ENCODE data around the gene KISS1. TPM values are rescaled to one million over a fixed set of nuclear protein-coding genes. Genes with fewer than 3 reads are reported as not detected.

KISS1 gene
- total and polyA plus RNA-seq, 2 donors: 0.90 to 4.3 TPM

DNA sequence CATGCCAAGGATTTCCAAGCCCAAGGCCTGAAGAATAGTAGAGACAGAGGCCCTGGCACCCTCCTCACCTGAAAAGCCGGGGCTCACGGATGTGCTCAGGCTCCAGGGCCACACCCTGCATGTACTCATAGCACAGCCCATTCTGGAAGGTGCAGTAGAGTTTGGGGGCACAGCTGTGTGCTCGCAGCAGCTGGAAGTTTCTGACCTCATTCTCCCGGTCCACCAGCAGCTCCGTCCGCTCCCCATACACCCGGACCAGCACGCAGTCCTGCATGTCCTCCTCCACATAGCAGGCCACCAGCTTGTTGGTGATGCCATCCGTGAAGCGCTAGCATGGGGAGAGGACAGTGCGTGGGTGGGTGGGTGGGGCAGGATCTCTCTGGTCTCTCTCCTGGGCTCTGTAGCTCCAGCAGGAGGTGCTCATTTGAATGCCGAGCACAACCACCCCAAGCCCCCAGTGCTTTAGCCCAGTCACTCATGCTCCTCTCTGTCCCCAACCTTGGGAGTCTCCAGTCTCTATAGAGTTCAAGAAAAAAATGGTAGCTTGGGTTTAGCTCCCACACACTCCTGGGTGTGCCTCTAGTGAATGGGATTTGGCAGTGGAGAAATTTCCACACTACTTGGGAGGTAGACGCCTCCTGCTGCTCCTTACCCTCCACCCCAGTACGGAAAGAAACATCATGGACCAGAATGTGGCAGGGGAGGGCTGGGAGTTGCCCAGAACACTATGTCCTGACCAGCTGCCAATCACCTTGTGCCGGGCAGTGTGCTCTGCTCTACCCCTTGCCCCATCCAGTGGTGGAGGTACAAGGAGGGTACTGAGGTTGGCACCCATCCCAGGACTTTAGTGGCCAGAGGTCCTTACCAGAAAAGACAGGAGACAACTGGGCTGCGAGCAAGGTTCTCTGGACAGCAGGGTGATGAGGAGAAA is 46.4 kb downstream of the KISS1 start:
- Histone ChIP-seq H3K36me3 (ENCODE audit: control insufficient read depth in 2 of 2, insufficient read depth in 2 of 2, low read length in 1 of 2) (no peaks in the 10 kb centered on the region), H3K9me3 (ENCODE audit: control insufficient read depth in 2 of 2, insufficient read depth in 1 of 2, low read length in 1 of 2) (no peaks in the 10 kb centered on the region), H3K27ac (ENCODE audit: low read depth in 1 of 2, low read length in 1 of 2) (no peak overlapping the region), H3K4me3 (ENCODE audit: low read length in 2 of 2) (no peak overlapping the region), H3K4me1 (ENCODE audit: control insufficient read depth in 2 of 2, insufficient read depth in 2 of 2, low read length in 2 of 2) (peaks cover 2 to 11% of the 10 kb centered on the region in 2 donors), H3K27me3 (ENCODE audit: control insufficient read depth in 2 of 2, insufficient read depth in 1 of 2, low read length in 1 of 2) (peaks cover 11 to 52% of the 10 kb centered on the region in 2 donors)
- no peak for DNase-seq (ENCODE audit: low read depth in 6 of 9, low spot score in 9 of 9)
- 95% methylated on average over 16 of the region's 16 CpGs for WGBS

DNA sequence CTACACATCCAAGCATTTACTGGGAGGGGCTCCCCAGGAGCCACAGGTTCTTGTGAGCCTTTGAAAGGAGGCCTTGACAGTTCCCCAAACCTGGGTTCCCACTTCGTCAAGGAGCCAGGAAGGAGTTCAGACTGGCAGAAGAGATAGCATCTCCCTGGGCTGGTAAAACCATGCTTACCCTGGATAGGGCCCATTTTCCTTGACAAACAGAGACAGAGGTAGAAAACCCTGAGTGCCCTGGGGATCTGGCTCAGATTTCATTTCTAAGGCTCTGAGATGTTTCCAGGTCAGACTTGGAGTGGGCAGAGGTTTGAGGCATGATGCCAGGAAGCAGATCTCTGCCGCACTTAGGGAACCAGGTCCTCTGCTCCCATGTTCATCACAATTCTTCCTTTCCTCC is 47.2 kb downstream of the KISS1 start:
- Histone ChIP-seq H3K4me3 (ENCODE audit: low read length in 2 of 2) (no peak overlapping the region), H3K27me3 (ENCODE audit: control insufficient read depth in 2 of 2, insufficient read depth in 1 of 2, low read length in 1 of 2) (peaks cover 11 to 46% of the 10 kb centered on the region in 2 donors), H3K27ac (ENCODE audit: low read depth in 1 of 2, low read length in 1 of 2) (no peak overlapping the region), H3K9me3 (ENCODE audit: control insufficient read depth in 2 of 2, insufficient read depth in 1 of 2, low read length in 1 of 2) (no peaks in the 10 kb centered on the region), H3K4me1 (ENCODE audit: control insufficient read depth in 2 of 2, insufficient read depth in 2 of 2, low read length in 2 of 2) (peaks cover 2 to 11% of the 10 kb centered on the region in 2 donors), H3K36me3 (ENCODE audit: control insufficient read depth in 2 of 2, insufficient read depth in 2 of 2, low read length in 1 of 2) (no peaks in the 10 kb centered on the region)
- DNase-seq (ENCODE audit: low read depth in 6 of 9, low spot score in 9 of 9): no peak
- 78% methylated on average over 2 of the region's 2 CpGs for WGBS

DNA sequence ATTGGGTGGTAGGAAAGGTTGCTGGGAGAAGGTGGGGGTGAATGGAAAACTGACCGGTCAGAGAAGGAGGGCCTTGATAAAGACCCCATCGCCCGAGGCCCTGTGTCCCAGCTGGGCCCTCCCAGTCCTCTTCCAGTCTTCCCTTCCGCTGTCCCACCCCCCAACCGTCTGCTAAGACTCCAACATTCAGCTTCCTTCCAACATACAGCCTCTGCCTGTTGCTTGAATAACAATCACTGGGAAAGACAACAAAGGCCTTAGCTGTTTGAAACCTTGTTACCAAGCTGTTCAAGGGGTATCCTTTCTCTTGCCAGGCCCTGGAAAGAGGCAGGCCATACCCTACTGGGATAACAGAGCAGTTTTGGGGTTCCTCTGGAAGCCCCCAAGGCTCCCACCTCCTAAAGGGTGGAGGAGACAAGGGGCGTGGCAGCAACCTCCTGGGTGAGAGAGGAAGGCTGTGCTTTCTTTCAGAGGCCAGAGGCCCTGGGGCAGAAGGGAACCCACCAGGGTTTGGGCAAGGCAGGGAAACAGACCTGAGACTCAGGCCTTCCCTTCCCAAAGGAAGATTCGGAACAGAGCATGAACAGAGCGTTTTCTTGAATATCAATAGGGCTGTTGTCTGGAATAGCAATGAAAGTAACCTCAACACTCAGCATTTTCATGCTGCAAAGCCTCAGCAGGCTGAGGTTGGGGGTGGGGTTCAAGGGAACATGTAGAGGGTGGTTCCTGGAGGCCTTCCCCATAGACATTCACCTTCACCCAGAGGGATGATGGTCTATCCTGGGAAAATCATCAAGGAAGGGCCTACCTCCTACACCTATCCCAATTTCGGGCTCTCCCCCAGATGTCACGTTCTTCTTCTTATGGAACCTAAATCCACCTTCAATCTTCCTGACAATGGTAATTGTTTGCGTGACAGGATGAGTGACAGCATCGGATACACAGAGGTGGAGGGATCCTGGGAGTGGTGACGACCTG is 48.6 kb downstream of the KISS1 start:
- Histone ChIP-seq H3K27me3 (ENCODE audit: control insufficient read depth in 2 of 2, insufficient read depth in 1 of 2, low read length in 1 of 2) (peaks cover 11 to 36% of the 10 kb centered on the region in 2 donors), H3K27ac (ENCODE audit: low read depth in 1 of 2, low read length in 1 of 2) (no peak overlapping the region), H3K36me3 (ENCODE audit: control insufficient read depth in 2 of 2, insufficient read depth in 2 of 2, low read length in 1 of 2) (no peaks in the 10 kb centered on the region), H3K4me3 (ENCODE audit: low read length in 2 of 2) (no peak overlapping the region), H3K4me1 (ENCODE audit: control insufficient read depth in 2 of 2, insufficient read depth in 2 of 2, low read length in 2 of 2) (peaks cover 2 to 11% of the 10 kb centered on the region in 2 donors), H3K9me3 (ENCODE audit: control insufficient read depth in 2 of 2, insufficient read depth in 1 of 2, low read length in 1 of 2) (no peaks in the 10 kb centered on the region)
- no peak for DNase-seq (ENCODE audit: low read depth in 6 of 9, low spot score in 9 of 9)
- WGBS: 94% methylated on average over 13 of the region's 13 CpGs

DNA sequence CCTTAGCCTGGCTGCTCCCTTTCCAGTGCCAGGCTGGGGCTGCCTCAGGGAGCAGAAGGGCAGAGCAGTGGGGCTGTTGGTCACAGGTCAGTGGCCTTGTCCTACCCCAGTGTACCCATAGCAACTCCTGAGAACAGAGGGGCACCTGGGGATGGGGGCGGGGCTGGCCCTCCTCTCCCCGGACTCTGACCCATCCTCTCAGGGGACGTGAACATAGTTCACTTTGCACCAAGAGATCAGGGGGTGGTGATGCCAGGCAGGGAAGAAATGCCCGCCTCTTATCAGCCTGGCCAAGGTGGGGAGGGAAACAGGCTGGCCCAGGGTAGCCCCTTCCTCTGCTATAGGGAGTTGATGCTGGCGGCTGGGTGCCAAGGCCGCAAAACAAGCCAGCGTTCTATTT is 49.3 kb downstream of the KISS1 start:
- Histone ChIP-seq H3K9me3 (ENCODE audit: control insufficient read depth in 2 of 2, insufficient read depth in 1 of 2, low read length in 1 of 2) (no peaks in the 10 kb centered on the region), H3K4me1 (ENCODE audit: control insufficient read depth in 2 of 2, insufficient read depth in 2 of 2, low read length in 2 of 2) (peaks cover 0 to 6% of the 10 kb centered on the region in 2 donors), H3K27ac (ENCODE audit: low read depth in 1 of 2, low read length in 1 of 2) (no peak overlapping the region), H3K36me3 (ENCODE audit: control insufficient read depth in 2 of 2, insufficient read depth in 2 of 2, low read length in 1 of 2) (no peaks in the 10 kb centered on the region), H3K4me3 (ENCODE audit: low read length in 2 of 2) (no peak overlapping the region), H3K27me3 (ENCODE audit: control insufficient read depth in 2 of 2, insufficient read depth in 1 of 2, low read length in 1 of 2) (peaks cover 8 to 29% of the 10 kb centered on the region in 2 donors)
- DNase-seq (ENCODE audit: low read depth in 6 of 9, low spot score in 9 of 9): no peak
- 90% methylated on average over 7 of the region's 7 CpGs for WGBS

DNA sequence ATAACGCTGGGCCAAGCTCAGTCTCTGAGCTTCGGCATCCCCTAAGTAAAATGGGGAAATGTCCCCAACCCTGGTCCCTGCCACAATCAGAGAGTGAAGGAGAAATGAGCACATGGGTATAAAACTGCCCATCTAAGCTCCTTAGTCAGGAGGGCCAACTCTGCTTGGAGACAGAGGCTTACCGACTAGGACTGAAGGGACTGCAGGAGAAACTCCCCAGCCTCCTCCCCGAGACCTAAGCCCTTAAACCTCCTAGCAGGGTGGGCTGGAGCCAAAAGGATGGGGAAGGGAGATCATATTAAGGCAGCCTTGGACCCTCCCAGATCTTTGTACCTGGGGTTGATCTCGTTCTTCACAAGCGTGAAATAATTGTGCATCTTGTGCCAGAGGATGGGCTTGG is 50.0 kb downstream of the KISS1 start:
- Histone ChIP-seq H3K4me1 (ENCODE audit: control insufficient read depth in 2 of 2, insufficient read depth in 2 of 2, low read length in 2 of 2) (peaks cover 0 to 5% of the 10 kb centered on the region in 2 donors), H3K27ac (ENCODE audit: low read depth in 1 of 2, low read length in 1 of 2) (no peak overlapping the region), H3K4me3 (ENCODE audit: low read length in 2 of 2) (no peak overlapping the region), H3K27me3 (ENCODE audit: control insufficient read depth in 2 of 2, insufficient read depth in 1 of 2, low read length in 1 of 2) (peaks cover 8 to 24% of the 10 kb centered on the region in 2 donors), H3K36me3 (ENCODE audit: control insufficient read depth in 2 of 2, insufficient read depth in 2 of 2, low read length in 1 of 2) (no peaks in the 10 kb centered on the region), H3K9me3 (ENCODE audit: control insufficient read depth in 2 of 2, insufficient read depth in 1 of 2, low read length in 1 of 2) (no peaks in the 10 kb centered on the region)
- DNase-seq (ENCODE audit: low read depth in 6 of 9, low spot score in 9 of 9): no peak
- 93% methylated on average over 6 of the region's 6 CpGs for WGBS

DNA sequence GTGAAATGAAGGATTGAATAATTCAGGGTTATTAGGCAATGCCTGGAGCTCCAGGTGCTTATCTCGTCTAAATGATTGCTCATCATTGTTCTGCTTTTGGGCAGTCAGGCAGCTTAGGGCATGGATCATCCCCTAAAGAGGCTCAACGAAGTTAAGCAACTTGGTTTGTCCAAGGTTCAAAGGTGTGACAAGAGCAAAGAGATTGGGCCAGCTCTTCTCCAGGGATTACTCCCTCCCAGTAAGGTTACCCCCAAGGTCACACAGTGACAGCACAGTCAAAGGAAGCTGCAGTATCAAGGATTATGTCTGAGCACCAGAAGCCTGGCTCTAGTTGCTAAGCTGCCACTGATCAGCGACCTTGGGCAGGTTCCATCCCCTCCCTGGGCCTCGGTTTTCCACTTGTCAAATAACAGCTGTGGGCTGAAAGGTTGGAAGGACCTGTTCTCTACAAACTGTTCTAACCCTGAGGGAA is 51.2 kb downstream of the KISS1 start:
- DNase-seq (ENCODE audit: low read depth in 6 of 9, low spot score in 9 of 9): no peak
- no peaks in the 10 kb centered on the region for H3K36me3 ChIP-seq (ENCODE audit: control insufficient read depth in 2 of 2, insufficient read depth in 2 of 2, low read length in 1 of 2)
- H3K4me1 ChIP-seq (ENCODE audit: control insufficient read depth in 2 of 2, insufficient read depth in 2 of 2, low read length in 2 of 2): peaks cover 0 to 1% of the 10 kb centered on the region in 2 donors
- WGBS: 86% methylated on average over 4 of the region's 4 CpGs
- peaks cover 3 to 11% of the 10 kb centered on the region in 2 donors for H3K27me3 ChIP-seq (ENCODE audit: control insufficient read depth in 2 of 2, insufficient read depth in 1 of 2, low read length in 1 of 2)
- no peak overlapping the region for H3K27ac ChIP-seq (ENCODE audit: low read depth in 1 of 2, low read length in 1 of 2)
- no peaks in the 10 kb centered on the region for H3K9me3 ChIP-seq (ENCODE audit: control insufficient read depth in 2 of 2, insufficient read depth in 1 of 2, low read length in 1 of 2)
- no peak overlapping the region for H3K4me3 ChIP-seq (ENCODE audit: low read length in 2 of 2)

DNA sequence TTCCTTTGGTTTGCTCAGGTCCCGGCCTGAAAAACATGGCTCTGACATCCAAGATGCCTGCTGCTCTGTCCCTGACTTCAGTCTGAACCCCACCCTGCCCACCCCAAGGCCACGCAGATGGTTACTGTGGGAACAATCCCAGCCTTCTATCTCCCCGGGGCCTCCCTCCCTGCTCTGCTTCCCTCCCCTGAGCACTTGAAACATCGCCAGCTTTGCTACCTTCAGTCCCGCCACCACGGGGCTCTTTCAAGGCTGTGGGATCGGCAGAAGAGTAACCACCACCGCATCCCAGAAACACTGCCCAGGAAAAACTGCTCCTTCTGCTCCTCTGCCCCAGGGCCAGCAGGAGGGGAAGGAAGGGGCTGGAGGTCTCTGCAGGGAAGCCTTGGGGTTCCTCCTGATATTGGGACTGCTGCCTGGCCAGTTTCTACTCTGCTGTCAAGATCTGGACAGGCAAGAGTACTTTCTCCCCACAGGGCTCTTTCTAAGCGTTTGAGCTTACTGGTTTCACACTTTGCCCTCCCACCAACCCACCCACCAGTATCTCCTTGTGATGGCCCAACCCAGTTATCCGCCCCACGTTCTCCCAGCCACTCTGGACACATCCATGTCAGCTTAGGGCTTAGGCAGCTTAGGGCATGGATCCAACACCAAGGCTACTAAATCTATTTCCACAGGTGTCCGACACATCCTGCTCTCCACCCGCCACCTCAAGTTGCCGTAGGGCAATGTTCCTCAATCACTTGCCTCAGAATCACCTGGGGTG is 52.8 kb downstream of the KISS1 start:
- Histone ChIP-seq H3K27me3 (ENCODE audit: control insufficient read depth in 2 of 2, insufficient read depth in 1 of 2, low read length in 1 of 2) (no peaks in the 10 kb centered on the region), H3K4me1 (ENCODE audit: control insufficient read depth in 2 of 2, insufficient read depth in 2 of 2, low read length in 2 of 2) (no peaks in the 10 kb centered on the region), H3K9me3 (ENCODE audit: control insufficient read depth in 2 of 2, insufficient read depth in 1 of 2, low read length in 1 of 2) (no peaks in the 10 kb centered on the region), H3K36me3 (ENCODE audit: control insufficient read depth in 2 of 2, insufficient read depth in 2 of 2, low read length in 1 of 2) (no peaks in the 10 kb centered on the region), H3K27ac (ENCODE audit: low read depth in 1 of 2, low read length in 1 of 2) (no peak overlapping the region), H3K4me3 (ENCODE audit: low read length in 2 of 2) (no peak overlapping the region)
- DNase-seq (ENCODE audit: low read depth in 6 of 9, low spot score in 9 of 9): no peak
- WGBS: 91% methylated on average over 14 of the region's 14 CpGs

DNA sequence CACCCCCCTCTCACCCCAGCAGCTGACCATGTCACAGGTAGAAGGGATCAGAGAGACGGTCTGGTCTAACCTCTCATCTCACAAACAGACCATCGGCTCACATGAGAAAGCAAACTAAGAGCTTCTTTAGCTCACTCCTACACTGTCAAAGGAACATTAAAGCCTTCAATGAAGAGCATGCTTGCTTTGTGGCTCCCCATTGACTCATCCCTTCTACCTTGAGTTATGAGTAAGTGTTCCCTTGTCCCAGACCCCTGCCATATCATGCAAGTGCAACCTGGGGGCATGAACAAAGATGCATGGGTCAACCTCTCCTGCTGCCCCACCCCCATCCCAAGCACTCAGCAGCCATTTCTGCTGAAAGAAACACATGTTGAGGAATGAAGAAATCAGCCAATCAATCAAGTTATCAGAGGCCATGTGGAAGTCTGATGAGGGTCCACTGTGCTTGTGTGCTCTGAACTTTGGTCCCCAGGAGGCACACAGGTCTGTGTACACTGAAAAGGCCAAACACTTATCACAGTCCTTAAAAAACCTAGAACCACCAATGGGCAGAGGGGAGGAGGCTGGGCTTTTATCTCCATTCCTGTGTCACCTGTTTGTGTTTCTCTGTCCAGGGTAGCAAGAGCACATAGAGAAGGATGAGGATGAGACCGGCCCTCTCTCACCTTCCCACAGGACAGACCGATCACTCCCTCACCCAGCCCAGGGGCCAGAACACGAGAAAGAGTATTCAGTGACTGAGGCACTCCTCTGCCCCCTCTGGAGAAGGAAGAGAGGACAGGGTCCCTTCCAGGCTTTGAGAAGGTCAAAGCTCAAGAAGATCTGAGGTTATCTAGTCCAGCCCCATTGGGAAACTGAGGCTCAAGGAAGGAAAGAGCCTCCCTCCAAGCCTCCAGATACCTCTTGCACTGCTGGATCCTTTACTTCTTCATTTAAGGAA is 54.0 kb downstream of the KISS1 start:
- 94% methylated on average over 5 of the region's 5 CpGs for WGBS
- H3K27me3 ChIP-seq (ENCODE audit: control insufficient read depth in 2 of 2, insufficient read depth in 1 of 2, low read length in 1 of 2): peaks cover 0 to 2% of the 10 kb centered on the region in 2 donors
- H3K27ac ChIP-seq (ENCODE audit: low read depth in 1 of 2, low read length in 1 of 2): no peak overlapping the region
- no peak overlapping the region for H3K4me3 ChIP-seq (ENCODE audit: low read length in 2 of 2)
- H3K36me3 ChIP-seq (ENCODE audit: control insufficient read depth in 2 of 2, insufficient read depth in 2 of 2, low read length in 1 of 2): no peaks in the 10 kb centered on the region
- no peaks in the 10 kb centered on the region for H3K4me1 ChIP-seq (ENCODE audit: control insufficient read depth in 2 of 2, insufficient read depth in 2 of 2, low read length in 2 of 2)
- no peak for DNase-seq (ENCODE audit: low read depth in 6 of 9, low spot score in 9 of 9)
- no peaks in the 10 kb centered on the region for H3K9me3 ChIP-seq (ENCODE audit: control insufficient read depth in 2 of 2, insufficient read depth in 1 of 2, low read length in 1 of 2)

Data from thymus (tissue), 11 donors.